ENCODE data around the gene BCKDK. TPM values are rescaled to one million over a fixed set of nuclear protein-coding genes. Genes with fewer than 3 reads are reported as not detected.

BCKDK gene
- total RNA-seq: 10 to 100 TPM; 47.0 to 57.7 TPM
- polyA plus RNA-seq (2013, experiment 1 of 2): 44.3 TPM
- polyA plus RNA-seq (2013, experiment 2 of 2): 42.0 TPM
- long read RNA-seq, experiment 1, transcript BCKDK-203 (11 exons, 1,997 nt): minor isoform, 10 of 66 reads
- long read RNA-seq, experiment 1, transcript BCKDK-201 (12 exons, 2,128 nt): major isoform, 16 of 66 reads
- long read RNA-seq, experiment 1, partial matches to known transcripts: 34 of 66 reads
- long read RNA-seq, experiment 1, other reads (novel, unspliced or antisense): 6 of 66 reads
- long read RNA-seq, experiment 2, transcript BCKDK-203 (11 exons, 1,997 nt): minor isoform, 71 of 229 reads
- long read RNA-seq, experiment 2, transcript BCKDK-201 (12 exons, 2,128 nt): major isoform, 139 of 229 reads
- long read RNA-seq, experiment 2, partial matches to known transcripts: 9 of 229 reads
- long read RNA-seq, experiment 2, other reads (novel, unspliced or antisense): 9 of 229 reads
- long read RNA-seq, experiment 3, transcript BCKDK-203 (11 exons, 1,997 nt): minor isoform, 127 of 388 reads
- long read RNA-seq, experiment 3, transcript BCKDK-201 (12 exons, 2,128 nt): major isoform, 209 of 388 reads
- long read RNA-seq, experiment 3, partial matches to known transcripts: 29 of 388 reads
- long read RNA-seq, experiment 3, other reads (novel, unspliced or antisense): 22 of 388 reads
- long read RNA-seq, experiment 4, transcript BCKDK-201 (12 exons, 2,128 nt): major isoform, 94 of 131 reads
- long read RNA-seq, experiment 4, transcript BCKDK-203 (11 exons, 1,997 nt): minor isoform, 25 of 131 reads
- long read RNA-seq, experiment 4, partial matches to known transcripts: 4 of 131 reads
- long read RNA-seq, experiment 4, other reads (novel, unspliced or antisense): 8 of 131 reads

GRCh38 chr16:31108035-31108793 lies at the start of gene BCKDK:
BCKDK (plus strand) TSS chr16:31108386; CDS start chr16:31109224, 838 bp downstream.
- H3K4me1 ChIP-seq (ENCODE audit: control insufficient read depth, insufficient read depth, low read length): no peaks in the 10 kb centered on the region
- peaks cover 5% of the 10 kb centered on the region for H3K9me3 Mint-ChIP-seq
- H3K36me3 ChIP-seq (ENCODE audit: control insufficient read depth, insufficient read depth, low read length): peaks cover 31% of the 10 kb centered on the region
- peak within 1 kb of the TSS; percentile 80 for H3K4me3 ChIP-seq (ENCODE audit: low read length)
- no peaks in the 10 kb centered on the region for H3K9me3 ChIP-seq (ENCODE audit: control insufficient read depth, low read length)
- peak; percentile 88 for DNase-seq
- peak within 1 kb of the TSS; percentile 38 for H3K9ac ChIP-seq (ENCODE audit: extremely low read depth, low read length, poor library complexity, severe bottlenecking)
- H3K27ac ChIP-seq (ENCODE audit: low read depth, low read length): no peak within 1 kb of the TSS
- WGBS, 2 experiments (ENCODE audit: insufficient coverage in 1 of 2, insufficient read length in 1 of 2): 5 to 14% methylated on average over 26 to 68 of the region's 68 CpGs
- H3K36me3 Mint-ChIP-seq (ENCODE audit: low read depth): peaks cover 29% of the 10 kb centered on the region
- no peaks in the 10 kb centered on the region for H3K27me3 Mint-ChIP-seq (ENCODE audit: insufficient read depth)
- no peak within 1 kb of the TSS for H3K27ac Mint-ChIP-seq
- H3K4me3 Mint-ChIP-seq: peak within 1 kb of the TSS; percentile 57
- TF ChIP-seq CTCF (conservative IDR thresholded peaks at IDR 0.05): no peak
- no peaks in the 10 kb centered on the region for H3K27me3 ChIP-seq (ENCODE audit: control insufficient read depth, insufficient read depth, low read length, poor library complexity, severe bottlenecking)
- no peaks in the 10 kb centered on the region for H3K4me1 Mint-ChIP-seq

- no peak for DNase-seq
- no peak overlapping the region for H3K4me3 ChIP-seq (ENCODE audit: low read length)
- TF ChIP-seq CTCF (conservative IDR thresholded peaks at IDR 0.05): no peak
- WGBS, 2 experiments (ENCODE audit: insufficient coverage in 1 of 2, insufficient read length in 1 of 2): 96 to 100% methylated on average over 22 to 42 of the region's 42 CpGs
- Mint-ChIP-seq H3K4me3 (no peak overlapping the region), H3K36me3 (ENCODE audit: low read depth) (peaks cover 50% of the 10 kb centered on the region), H3K27ac (no peak overlapping the region), H3K9me3 (no peaks in the 10 kb centered on the region), H3K4me1 (peaks cover 4% of the 10 kb centered on the region), H3K27me3 (ENCODE audit: insufficient read depth) (peaks cover 6% of the 10 kb centered on the region)
- H3K27me3 ChIP-seq (ENCODE audit: control insufficient read depth, insufficient read depth, low read length, poor library complexity, severe bottlenecking): peaks cover 4% of the 10 kb centered on the region
- H3K27ac ChIP-seq (ENCODE audit: low read depth, low read length): no peak overlapping the region
- H3K9ac ChIP-seq (ENCODE audit: extremely low read depth, low read length, poor library complexity, severe bottlenecking): no peak overlapping the region
- H3K9me3 ChIP-seq (ENCODE audit: control insufficient read depth, low read length): no peaks in the 10 kb centered on the region
- H3K36me3 ChIP-seq (ENCODE audit: control insufficient read depth, insufficient read depth, low read length): peaks cover 28% of the 10 kb centered on the region
- peaks cover 5% of the 10 kb centered on the region for H3K4me1 ChIP-seq (ENCODE audit: control insufficient read depth, insufficient read depth, low read length)
These were observed 46.9 kb upstream of the BCKDK start for GRCh38 chr16:31061126-31061812.
